PC-9 (cell line): ENCODE measurements around the gene CCDC148. TPM values are rescaled to one million over a fixed set of nuclear protein-coding genes. Genes with fewer than 3 reads are reported as not detected.

Source experiments
- BruUV-seq: library from RNA; stranded (reverse); fragments of 400-500 nt; replicated peaks from 2 replicates; lab custom pipeline; 2021; lab: Mats Ljungman, UMichigan
- CTCF ChIA-PET: fragments of 300-600 bp; sonication (Branson Sonifier 250); formaldehyde crosslinking; loops from one replicate; lab custom pipeline; 2022; ENCODE audit warnings: antibody characterized with exemption; lab: Charles Lee
- POLR2A ChIA-PET: fragments of 300-600 bp; sonication (Branson Sonifier 250); formaldehyde crosslinking; loops from one replicate; lab custom pipeline; 2022; ENCODE audit warnings: antibody characterized with exemption; ENCODE audit not compliant: unreplicated experiment; lab: Charles Lee
- DNase-seq, 2 experiments: peaks; one replicate each; pipeline versions ENCODE4 v3.0.0 to v3.0.0-alpha.2; 2015 to 2022; ENCODE audit warnings: mixed read lengths in 1 of 2
- H2AFZ ChIP-seq: fragments of 200-600 bp; sonication (generic); 2 replicates; pipeline ENCODE4 v1.8.1; 2017; ENCODE audit warnings: antibody characterized with exemption
- H3F3A ChIP-seq: fragments of 200-600 bp; sonication (generic); 2 replicates; pipeline ENCODE4 v1.8.1; 2017; ENCODE audit warnings: antibody characterized with exemption, mild to moderate bottlenecking, low read depth; ENCODE audit not compliant: insufficient read depth
- H3K27ac ChIP-seq: fragments of 200-600 bp; sonication (generic); 2 replicates; pipeline ENCODE4 v1.6.1; 2016; ENCODE audit warnings: mixed run types
- H3K27me3 ChIP-seq: fragments of 200-600 bp; sonication (generic); 2 replicates; pipeline ENCODE4 v1.6.1; 2016; ENCODE audit warnings: low read depth, mixed run types; ENCODE audit not compliant: insufficient read depth
- H3K36me3 ChIP-seq: fragments of 200-600 bp; sonication (generic); 2 replicates; pipeline ENCODE4 v1.6.1; 2016; ENCODE audit warnings: low read depth, mixed run types
- H3K4me1 ChIP-seq: fragments of 200-600 bp; sonication (generic); replicated peaks from 2 replicates; pipeline ENCODE4 v1.6.1; 2016; ENCODE audit warnings: mixed run types; ENCODE audit not compliant: insufficient read depth
- H3K4me2 ChIP-seq: fragments of 200-600 bp; sonication (generic); 2 replicates; pipeline ENCODE4 v1.6.1; 2017; ENCODE audit warnings: mixed run types
- H3K4me3 ChIP-seq: fragments of 200-600 bp; sonication (generic); 2 replicates; pipeline ENCODE4 v1.6.1; 2016; ENCODE audit warnings: mixed run types
- H3K79me2 ChIP-seq: fragments of 200-600 bp; sonication (generic); 2 replicates; pipeline ENCODE4 v1.6.1; 2017; ENCODE audit warnings: low read depth, mixed run types
- H3K9me2 ChIP-seq: fragments of 200-600 bp; sonication (generic); 2 replicates; pipeline ENCODE4 v1.8.1; 2017; ENCODE audit warnings: mild to moderate bottlenecking; ENCODE audit not compliant: insufficient read depth
- H3K9me3 ChIP-seq: fragments of 200-600 bp; sonication (generic); 2 replicates; pipeline ENCODE4 v1.8.1; 2016; ENCODE audit warnings: low read depth; ENCODE audit not compliant: insufficient read depth
- H4K20me1 ChIP-seq: fragments of 200-600 bp; sonication (generic); 2 replicates; pipeline ENCODE4 v1.8.1; 2017; ENCODE audit not compliant: insufficient read depth
- EZH2 ChIP-seq: fragments of 200-600 bp; sonication (generic); IDR thresholded peaks from 2 replicates; pipeline ENCODE4 v1.8.0; 2017; ENCODE audit warnings: antibody characterized with exemption, low read depth
- intact Hi-C: fragments of 100-400 bp; cut with micrococcal nuclease; formaldehyde crosslinking; loops from one replicate; pipeline ENCODE4 v1.10.0; 2022; ENCODE audit not compliant: unreplicated experiment
- total RNA-seq: library from RNA; stranded (reverse); gene quantifications from 2 replicates; pipeline ENCODE4 v1.2.3, GENCODE V29; 2021
- TF ChIP-seq, protein P1 (sequence below): fragments of 200-600 bp; sonication (generic); conservative IDR thresholded peaks from 2 replicates; pipeline ENCODE4 v1.6.1; 2017; ENCODE audit warnings: mixed run types, antibody characterized with exemption, mild to moderate bottlenecking, moderate library complexity

CCDC148 gene
- total RNA-seq, 1 experiment from 2014 or later, result 1.8 TPM

DNA sequence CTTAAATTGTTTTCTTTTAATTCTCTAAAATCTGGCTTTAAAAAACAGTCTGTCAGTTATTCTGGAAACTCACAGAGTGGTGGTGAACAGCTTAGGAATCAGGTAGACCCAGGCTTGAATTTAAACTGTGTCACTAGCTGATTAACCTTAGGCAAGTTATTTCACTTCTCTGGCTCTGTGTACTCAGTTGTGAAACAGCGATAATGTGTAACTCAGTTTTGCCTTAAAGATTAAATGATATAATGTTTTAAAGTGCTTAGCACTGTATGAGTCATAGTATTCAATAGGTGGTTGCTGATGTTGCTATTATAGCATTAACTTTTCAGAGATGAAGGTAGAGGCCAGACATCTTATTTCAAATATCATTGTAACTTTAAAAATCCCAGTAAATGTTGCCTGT is 40.9 kb upstream of the CCDC148 start:
- peak in 1 of 2 experiments; percentile 89 for DNase-seq

DNA sequence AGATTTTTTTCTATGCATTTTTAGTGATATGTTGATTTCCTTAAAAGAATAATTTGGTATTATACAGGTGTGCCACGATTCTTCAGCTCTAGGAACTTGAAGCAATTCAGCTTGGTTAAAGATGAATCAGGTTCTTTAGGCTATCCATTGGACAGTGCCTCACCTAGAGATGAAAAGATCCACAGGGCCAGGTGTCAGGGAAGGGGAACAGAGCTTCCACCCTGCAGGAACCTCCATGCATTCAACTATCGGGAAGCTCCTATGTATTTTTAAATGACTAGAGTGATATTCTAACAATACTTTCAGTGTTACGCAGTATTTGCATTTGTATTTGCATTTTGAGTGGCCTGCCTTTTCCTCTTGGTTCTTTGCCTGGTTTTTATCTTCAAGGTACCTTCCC is 40.4 kb upstream of the CCDC148 start:
- H3K4me2 ChIP-seq, result peak overlapping the region; percentile 18; the same call in 1 of the 2 replicates

More for the DNA sequence above, 40.9 kb upstream of the CCDC148 start:
- Histone ChIP-seq H3K36me3 (no peaks in the 10 kb centered on the region), H3K27ac (peak overlapping the region; percentile 45), H3K9me3 (no peaks in the 10 kb centered on the region), H3K4me1 (peaks cover 20% of the 10 kb centered on the region), H2AFZ (no peak overlapping the region), H3K79me2 (peaks cover 31% of the 10 kb centered on the region), H3K4me3 (no peak overlapping the region), H4K20me1 (no peaks in the 10 kb centered on the region), H3K27me3 (no peaks in the 10 kb centered on the region), H3K9me2 (no peaks in the 10 kb centered on the region), H3F3A (no peaks in the 10 kb centered on the region; the same call in 1 of the 2 replicates), H3K4me2 (peak overlapping the region; percentile 18; the same call in 1 of the 2 replicates)
- ChIA-PET CTCF (no interaction called here), POLR2A (no interaction called here)
- no TSS peak for BruUV-seq
- TF ChIP-seq, protein P1, sequence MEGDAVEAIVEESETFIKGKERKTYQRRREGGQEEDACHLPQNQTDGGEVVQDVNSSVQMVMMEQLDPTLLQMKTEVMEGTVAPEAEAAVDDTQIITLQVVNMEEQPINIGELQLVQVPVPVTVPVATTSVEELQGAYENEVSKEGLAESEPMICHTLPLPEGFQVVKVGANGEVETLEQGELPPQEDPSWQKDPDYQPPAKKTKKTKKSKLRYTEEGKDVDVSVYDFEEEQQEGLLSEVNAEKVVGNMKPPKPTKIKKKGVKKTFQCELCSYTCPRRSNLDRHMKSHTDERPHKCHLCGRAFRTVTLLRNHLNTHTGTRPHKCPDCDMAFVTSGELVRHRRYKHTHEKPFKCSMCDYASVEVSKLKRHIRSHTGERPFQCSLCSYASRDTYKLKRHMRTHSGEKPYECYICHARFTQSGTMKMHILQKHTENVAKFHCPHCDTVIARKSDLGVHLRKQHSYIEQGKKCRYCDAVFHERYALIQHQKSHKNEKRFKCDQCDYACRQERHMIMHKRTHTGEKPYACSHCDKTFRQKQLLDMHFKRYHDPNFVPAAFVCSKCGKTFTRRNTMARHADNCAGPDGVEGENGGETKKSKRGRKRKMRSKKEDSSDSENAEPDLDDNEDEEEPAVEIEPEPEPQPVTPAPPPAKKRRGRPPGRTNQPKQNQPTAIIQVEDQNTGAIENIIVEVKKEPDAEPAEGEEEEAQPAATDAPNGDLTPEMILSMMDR, result no peak
- TF ChIP-seq EZH2, result no peak
- intact Hi-C loops, result no loop called here

DNA sequence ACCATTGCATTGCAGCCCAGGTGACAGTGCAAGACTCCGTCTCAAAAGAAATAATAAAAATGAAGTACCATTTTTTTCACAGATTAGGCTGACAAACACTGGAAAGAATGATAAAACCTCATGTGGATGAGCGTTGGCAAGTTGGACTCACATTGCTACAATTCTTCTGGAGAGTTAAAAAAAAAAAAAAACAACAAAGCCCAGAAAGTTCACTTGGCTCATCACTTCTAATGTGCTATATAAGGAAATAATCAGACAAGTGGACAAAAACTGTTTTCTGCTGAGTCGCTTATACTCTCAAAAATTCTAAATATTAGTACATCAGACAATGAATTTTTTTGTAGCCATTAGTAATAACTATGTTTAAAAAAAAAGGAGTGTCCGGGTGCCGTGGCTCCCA is 38.6 kb upstream of the CCDC148 start:
- Histone ChIP-seq H3K4me2 (no peak overlapping the region), H3K9me2 (no peaks in the 10 kb centered on the region), H3K27me3 (no peaks in the 10 kb centered on the region), H3F3A (no peaks in the 10 kb centered on the region; the same call in 1 of the 2 replicates), H3K36me3 (no peaks in the 10 kb centered on the region), H3K27ac (no peak overlapping the region), H3K9me3 (no peaks in the 10 kb centered on the region), H2AFZ (no peak overlapping the region), H3K79me2 (peaks cover 35% of the 10 kb centered on the region), H4K20me1 (no peaks in the 10 kb centered on the region), H3K4me1 (peaks cover 18% of the 10 kb centered on the region), H3K4me3 (no peak overlapping the region)
- ChIA-PET POLR2A (no interaction called here), CTCF (no interaction called here)
- TF ChIP-seq, protein P1, result no peak
- no peak for TF ChIP-seq EZH2
- BruUV-seq, result no TSS peak
- DNase-seq, result no peak
- intact Hi-C loops, result no loop called here

More for the DNA sequence above, 40.4 kb upstream of the CCDC148 start:
- no peak for TF ChIP-seq EZH2
- TF ChIP-seq, protein P1, result no peak
- Histone ChIP-seq H3K9me3 (no peaks in the 10 kb centered on the region), H2AFZ (no peak overlapping the region), H3K36me3 (no peaks in the 10 kb centered on the region), H4K20me1 (no peaks in the 10 kb centered on the region), H3K9me2 (no peaks in the 10 kb centered on the region), H3K79me2 (peaks cover 29% of the 10 kb centered on the region), H3F3A (no peaks in the 10 kb centered on the region; the same call in 1 of the 2 replicates), H3K27me3 (no peaks in the 10 kb centered on the region), H3K4me1 (peaks cover 18% of the 10 kb centered on the region), H3K27ac (peak overlapping the region; percentile 45), H3K4me3 (no peak overlapping the region)
- DNase-seq, result no peak
- ChIA-PET POLR2A (no interaction called here), CTCF (no interaction called here)
- intact Hi-C loops, result no loop called here
- no TSS peak for BruUV-seq
